GM18951 (cell line): Measurements from ENCODE around the gene HSD17B2.

Experiments used
- POLR2A ChIP-seq: IDR thresholded peaks from 4 replicates; pipeline ENCODE4 v1.6.1; 2011; ENCODE audit warnings: mild to moderate bottlenecking; ENCODE audit not compliant: insufficient read length, insufficient read depth; ENCODE audit errors: extremely low read depth
- in situ Hi-C: fragments of 300-500 bp; cut with MboI; formaldehyde crosslinking; loops from one replicate; pipeline ENCODE4 v1.12.0; 2022; ENCODE audit warnings: low sequenced_read_pairs, mixed read lengths, inconsistent platforms; ENCODE audit not compliant: unreplicated experiment

Gene HSD17B2

DNA sequence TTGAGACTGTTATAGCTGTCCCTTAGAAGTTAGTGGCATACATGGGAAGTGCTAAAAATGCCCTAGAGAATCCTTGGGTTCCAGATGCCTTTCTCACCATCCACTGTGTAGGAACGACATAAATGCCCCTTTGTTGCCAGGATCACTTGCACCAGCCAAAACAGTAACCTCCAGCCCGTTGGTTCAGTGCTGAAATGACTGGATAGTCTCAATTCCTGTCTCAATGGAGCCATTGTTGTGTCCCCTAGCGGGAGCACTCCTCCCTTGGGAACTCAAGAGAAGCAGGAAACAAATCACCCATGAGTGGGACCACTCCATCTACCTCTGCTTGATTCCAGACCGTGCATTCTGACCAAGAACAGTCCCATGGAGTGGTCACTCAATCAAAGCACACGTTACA, 111.9 kb downstream of the HSD17B2 start:
- TF ChIP-seq POLR2A, result no peak
- in situ Hi-C loops, result no loop called here

DNA sequence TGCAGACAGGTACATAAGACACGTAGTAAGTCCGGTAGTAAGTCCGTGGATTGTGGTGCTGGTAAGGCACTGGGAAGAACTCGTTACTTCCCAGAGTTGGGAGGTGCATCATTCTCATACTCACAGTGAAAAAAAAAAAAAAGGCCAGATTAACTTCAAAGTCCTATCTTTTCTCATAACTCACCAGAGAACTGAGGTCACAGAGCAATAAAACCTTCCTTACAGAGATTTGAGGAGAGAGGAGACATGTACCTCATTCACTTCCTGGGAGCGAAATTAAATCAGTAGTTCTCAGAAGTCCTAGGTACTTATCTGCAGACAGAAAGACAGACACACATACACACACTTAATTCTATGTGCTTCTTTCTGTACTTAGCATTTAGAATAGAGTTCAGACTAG, 112.5 kb downstream of the HSD17B2 start:
- in situ Hi-C loops, result no loop called here
- TF ChIP-seq POLR2A, result no peak
